Measurements from ENCODE around the gene RUFY4.

RUFY4 gene

GRCh38 chr2:218027426-218028188 is 41.4 kb upstream of the RUFY4 start:
- no peak overlapping the region for H3K9ac ChIP-seq (ENCODE audit: low read length)
- H2BK120ac ChIP-seq (ENCODE audit: insufficient read depth, low read length, poor library complexity), result no peak overlapping the region
- WGBS (ENCODE audit: extremely low coverage, insufficient coverage, insufficient read length), result 100% methylated on average over 1 of the region's 6 CpGs
- H3K4me1 ChIP-seq (ENCODE audit: control insufficient read depth in 1 of 2, insufficient read depth in 2 of 2, low read length in 2 of 2), result no peaks in the 10 kb centered on the region
- H3K14ac ChIP-seq (ENCODE audit: low read length), result no peak overlapping the region
- no peak overlapping the region for H2BK12ac ChIP-seq (ENCODE audit: low read length)
- DNase-seq, result no peak
- no peak overlapping the region for H2AFZ ChIP-seq (ENCODE audit: insufficient read depth, low read length, poor library complexity)
- no peaks in the 10 kb centered on the region for H3K36me3 ChIP-seq (ENCODE audit: control insufficient read depth in 1 of 2, insufficient read depth in 2 of 2, low read length in 2 of 2)
- H3K4me3 ChIP-seq (ENCODE audit: low read depth, low read length), result no peak overlapping the region
- H3K27ac ChIP-seq (ENCODE audit: low read depth, low read length), result no peak overlapping the region
- peaks cover 8% of the 10 kb centered on the region for H3K27me3 ChIP-seq (ENCODE audit: insufficient read depth, low read length)
- H3K4me2 ChIP-seq (ENCODE audit: low read length), result no peak overlapping the region
- H3K23ac ChIP-seq (ENCODE audit: low read length), result no peak overlapping the region
- no peak overlapping the region for H2BK5ac ChIP-seq (ENCODE audit: low read depth, low read length, poor library complexity)
- H4K12ac ChIP-seq (ENCODE audit: low read depth, low read length), result no peak overlapping the region
- H3K79me2 ChIP-seq (ENCODE audit: control insufficient read depth, insufficient read depth, low read length, poor library complexity), result no peaks in the 10 kb centered on the region
- no peaks in the 10 kb centered on the region for H3K79me1 ChIP-seq (ENCODE audit: low read length)
- H3K18ac ChIP-seq (ENCODE audit: low read length), result no peak overlapping the region
- no peak overlapping the region for H3K4ac ChIP-seq (ENCODE audit: low read depth, low read length)
- H3K9me3 ChIP-seq (ENCODE audit: insufficient read depth, low read depth, low read length), result peaks cover 10% of the 10 kb centered on the region
- no peak overlapping the region for H4K8ac ChIP-seq (ENCODE audit: low read depth, low read length)
- no peak overlapping the region for H2AK5ac ChIP-seq (ENCODE audit: low read length)
- H4K91ac ChIP-seq (ENCODE audit: low read depth, low read length), result no peak overlapping the region

- H3K4ac ChIP-seq (ENCODE audit: low read depth, low read length), result no peak overlapping the region
- H3K9ac ChIP-seq (ENCODE audit: low read length), result no peak overlapping the region
- H2BK5ac ChIP-seq (ENCODE audit: low read depth, low read length, poor library complexity), result no peak overlapping the region
- no peaks in the 10 kb centered on the region for H3K79me1 ChIP-seq (ENCODE audit: low read length)
- no peak overlapping the region for H3K23ac ChIP-seq (ENCODE audit: low read length)
- H3K79me2 ChIP-seq (ENCODE audit: control insufficient read depth, insufficient read depth, low read length, poor library complexity), result no peaks in the 10 kb centered on the region
- no peak overlapping the region for H3K18ac ChIP-seq (ENCODE audit: low read length)
- no peak overlapping the region for H4K8ac ChIP-seq (ENCODE audit: low read depth, low read length)
- no peak overlapping the region for H2BK120ac ChIP-seq (ENCODE audit: insufficient read depth, low read length, poor library complexity)
- H3K27me3 ChIP-seq (ENCODE audit: insufficient read depth, low read length), result peaks cover 13% of the 10 kb centered on the region
- no peaks in the 10 kb centered on the region for H3K36me3 ChIP-seq (ENCODE audit: control insufficient read depth in 1 of 2, insufficient read depth in 2 of 2, low read length in 2 of 2)
- H2AK5ac ChIP-seq (ENCODE audit: low read length), result no peak overlapping the region
- H2BK12ac ChIP-seq (ENCODE audit: low read length), result no peak overlapping the region
- H3K14ac ChIP-seq (ENCODE audit: low read length), result no peak overlapping the region
- DNase-seq, result no peak
- H2AFZ ChIP-seq (ENCODE audit: insufficient read depth, low read length, poor library complexity), result no peak overlapping the region
- peaks cover 8% of the 10 kb centered on the region for H3K9me3 ChIP-seq (ENCODE audit: insufficient read depth, low read depth, low read length)
- H4K12ac ChIP-seq (ENCODE audit: low read depth, low read length), result no peak overlapping the region
- no CpG with 5 or more reads among the region's 2 CpGs for WGBS (ENCODE audit: extremely low coverage, insufficient coverage, insufficient read length)
- H3K4me2 ChIP-seq (ENCODE audit: low read length), result no peak overlapping the region
- H3K4me1 ChIP-seq (ENCODE audit: control insufficient read depth in 1 of 2, insufficient read depth in 2 of 2, low read length in 2 of 2), result no peaks in the 10 kb centered on the region
- no peak overlapping the region for H3K27ac ChIP-seq (ENCODE audit: low read depth, low read length)
- H4K91ac ChIP-seq (ENCODE audit: low read depth, low read length), result no peak overlapping the region
- no peak overlapping the region for H3K4me3 ChIP-seq (ENCODE audit: low read depth, low read length)
Observed at GRCh38 chr2:218028189-218028495, 40.9 kb upstream of the RUFY4 start.

- Histone ChIP-seq H3K27me3 (ENCODE audit: insufficient read depth, low read length) (peaks cover 18% of the 10 kb centered on the region), H4K91ac (ENCODE audit: low read depth, low read length) (no peak overlapping the region), H3K4me1 (ENCODE audit: control insufficient read depth in 1 of 2, insufficient read depth in 2 of 2, low read length in 2 of 2) (no peaks in the 10 kb centered on the region), H3K9me3 (ENCODE audit: insufficient read depth, low read depth, low read length) (peaks cover 8% of the 10 kb centered on the region), H3K14ac (ENCODE audit: low read length) (no peak overlapping the region), H2BK120ac (ENCODE audit: insufficient read depth, low read length, poor library complexity) (no peak overlapping the region), H3K36me3 (ENCODE audit: control insufficient read depth in 1 of 2, insufficient read depth in 2 of 2, low read length in 2 of 2) (no peaks in the 10 kb centered on the region), H4K12ac (ENCODE audit: low read depth, low read length) (no peak overlapping the region), H3K23ac (ENCODE audit: low read length) (no peak overlapping the region), H2BK5ac (ENCODE audit: low read depth, low read length, poor library complexity) (no peak overlapping the region), H4K8ac (ENCODE audit: low read depth, low read length) (no peak overlapping the region), H2AK5ac (ENCODE audit: low read length) (no peak overlapping the region), H3K4me3 (ENCODE audit: low read depth, low read length) (no peak overlapping the region), H3K4ac (ENCODE audit: low read depth, low read length) (no peak overlapping the region), H3K79me2 (ENCODE audit: control insufficient read depth, insufficient read depth, low read length, poor library complexity) (no peaks in the 10 kb centered on the region), H3K9ac (ENCODE audit: low read length) (no peak overlapping the region), H3K79me1 (ENCODE audit: low read length) (no peaks in the 10 kb centered on the region), H3K27ac (ENCODE audit: low read depth, low read length) (no peak overlapping the region), H3K18ac (ENCODE audit: low read length) (no peak overlapping the region), H3K4me2 (ENCODE audit: low read length) (no peak overlapping the region), H2AFZ (ENCODE audit: insufficient read depth, low read length, poor library complexity) (no peak overlapping the region), H2BK12ac (ENCODE audit: low read length) (no peak overlapping the region)
- no CpG with 5 or more reads among the region's 6 CpGs for WGBS (ENCODE audit: extremely low coverage, insufficient coverage, insufficient read length)
- no peak for DNase-seq
Observed at GRCh38 chr2:218028562-218029348, 40.3 kb upstream of the RUFY4 start.

- Histone ChIP-seq H3K79me1 (ENCODE audit: low read length) (no peaks in the 10 kb centered on the region), H2BK5ac (ENCODE audit: low read depth, low read length, poor library complexity) (no peak overlapping the region), H2BK120ac (ENCODE audit: insufficient read depth, low read length, poor library complexity) (no peak overlapping the region), H3K9ac (ENCODE audit: low read length) (no peak overlapping the region), H3K4me1 (ENCODE audit: control insufficient read depth in 1 of 2, insufficient read depth in 2 of 2, low read length in 2 of 2) (peaks cover 0 to 3% of the 10 kb centered on the region in 2 experiments), H3K14ac (ENCODE audit: low read length) (no peak overlapping the region), H3K36me3 (ENCODE audit: control insufficient read depth in 1 of 2, insufficient read depth in 2 of 2, low read length in 2 of 2) (no peaks in the 10 kb centered on the region), H3K18ac (ENCODE audit: low read length) (no peak overlapping the region), H3K27me3 (ENCODE audit: insufficient read depth, low read length) (peaks cover 22% of the 10 kb centered on the region), H3K4ac (ENCODE audit: low read depth, low read length) (no peak overlapping the region), H3K79me2 (ENCODE audit: control insufficient read depth, insufficient read depth, low read length, poor library complexity) (no peaks in the 10 kb centered on the region), H4K8ac (ENCODE audit: low read depth, low read length) (no peak overlapping the region), H4K91ac (ENCODE audit: low read depth, low read length) (no peak overlapping the region), H3K27ac (ENCODE audit: low read depth, low read length) (no peak overlapping the region), H4K12ac (ENCODE audit: low read depth, low read length) (no peak overlapping the region), H3K4me2 (ENCODE audit: low read length) (no peak overlapping the region), H3K9me3 (ENCODE audit: insufficient read depth, low read depth, low read length) (peaks cover 8% of the 10 kb centered on the region), H3K23ac (ENCODE audit: low read length) (no peak overlapping the region), H2BK12ac (ENCODE audit: low read length) (no peak overlapping the region), H3K4me3 (ENCODE audit: low read depth, low read length) (no peak overlapping the region), H2AFZ (ENCODE audit: insufficient read depth, low read length, poor library complexity) (no peak overlapping the region), H2AK5ac (ENCODE audit: low read length) (no peak overlapping the region)
- no peak for DNase-seq
- no CpG with 5 or more reads among the region's 17 CpGs for WGBS (ENCODE audit: extremely low coverage, insufficient coverage, insufficient read length)
Observed at GRCh38 chr2:218029366-218030360, 39.4 kb upstream of the RUFY4 start.

All from trophoblast cell (in vitro differentiated cells and primary cell).